Naive thymus-derived CD8-positive, alpha-beta T cell (primary cell): Measurements from ENCODE around the gene SMCR8. TPM values are rescaled to one million over a fixed set of nuclear protein-coding genes. Genes with fewer than 3 reads are reported as not detected.
A peak's percentile ranks its signal among the peaks of the same experiment; 100 is the strongest.

Experiments
- ATAC-seq, 2 donors: fragments of 150-1000 bp; cut with Tn5 transposase in 1 of 2; sonication (Bioruptor Pico), chemical (Tn5 transposase) in 1 of 2; 1 replicate in 1 of 2; 2 replicates in 1 of 2; pipeline ENCODE4 v1.10.0; 2021; ENCODE audit warnings: mild to moderate bottlenecking in 2 of 2, moderate library complexity in 2 of 2
- POLR2A ChIA-PET: fragments of 350-600 bp; sonication (Branson Sonifier 250); formaldehyde crosslinking; loops from one replicate; lab custom pipeline; 2021; ENCODE audit warnings: antibody characterized with exemption; lab: Charles Lee
- DNase-seq, 10 donors: peaks; one replicate each; pipeline versions ENCODE4 v3.0.0 to v3.0.0-alpha.2; 2020 to 2022
- H3K27ac Mint-ChIP-seq, 10 donors: one replicate each; pipeline ENCODE4 v1.8.0; 2020 to 2022; ENCODE audit warnings: mild to moderate bottlenecking in 10 of 10, mixed read lengths in 10 of 10, moderate library complexity in 4 of 10, inconsistent platforms in 1 of 10
- H3K27me3 Mint-ChIP-seq, 5 donors: one replicate each; pipeline ENCODE4 v1.8.0; 2021 to 2022; ENCODE audit warnings: mixed read lengths in 5 of 5
- H3K36me3 Mint-ChIP-seq, 3 donors: one replicate each; pipeline ENCODE4 v1.8.0; 2020 to 2022; ENCODE audit warnings: mixed read lengths in 3 of 3, mild to moderate bottlenecking in 2 of 3, inconsistent platforms in 1 of 3
- H3K4me1 Mint-ChIP-seq, 4 donors: one replicate each; pipeline ENCODE4 v1.8.0; 2021 to 2022; ENCODE audit warnings: mixed read lengths in 4 of 4
- H3K4me3 Mint-ChIP-seq, 10 donors: one replicate each; pipeline ENCODE4 v1.8.0; 2020 to 2022; ENCODE audit warnings: mild to moderate bottlenecking in 10 of 10, mixed read lengths in 10 of 10, moderate library complexity in 6 of 10, inconsistent platforms in 1 of 10
- H3K9me3 Mint-ChIP-seq, 9 donors: one replicate each; pipeline ENCODE4 v1.8.0; 2020 to 2022; ENCODE audit warnings: mixed read lengths in 9 of 9, mild to moderate bottlenecking in 3 of 9, inconsistent platforms in 1 of 9, moderate library complexity in 1 of 9
- polyA plus RNA-seq, 3 donors: library from polyadenylated mRNA; unstranded; fragments of 300-500 nt; fragmentation: Illumina TruSeq; gene quantifications; one replicate each; pipeline ENCODE4 v1.2.3, GENCODE V29; 2021
- total RNA-seq, 8 experiments: library from RNA in 2 of 8; stranded (reverse) in 2 of 8; gene quantifications; one replicate each; pipeline ENCODE4 v1.2.3 and lab custom pipeline; 2021 to 2026

Gene SMCR8, protein sequence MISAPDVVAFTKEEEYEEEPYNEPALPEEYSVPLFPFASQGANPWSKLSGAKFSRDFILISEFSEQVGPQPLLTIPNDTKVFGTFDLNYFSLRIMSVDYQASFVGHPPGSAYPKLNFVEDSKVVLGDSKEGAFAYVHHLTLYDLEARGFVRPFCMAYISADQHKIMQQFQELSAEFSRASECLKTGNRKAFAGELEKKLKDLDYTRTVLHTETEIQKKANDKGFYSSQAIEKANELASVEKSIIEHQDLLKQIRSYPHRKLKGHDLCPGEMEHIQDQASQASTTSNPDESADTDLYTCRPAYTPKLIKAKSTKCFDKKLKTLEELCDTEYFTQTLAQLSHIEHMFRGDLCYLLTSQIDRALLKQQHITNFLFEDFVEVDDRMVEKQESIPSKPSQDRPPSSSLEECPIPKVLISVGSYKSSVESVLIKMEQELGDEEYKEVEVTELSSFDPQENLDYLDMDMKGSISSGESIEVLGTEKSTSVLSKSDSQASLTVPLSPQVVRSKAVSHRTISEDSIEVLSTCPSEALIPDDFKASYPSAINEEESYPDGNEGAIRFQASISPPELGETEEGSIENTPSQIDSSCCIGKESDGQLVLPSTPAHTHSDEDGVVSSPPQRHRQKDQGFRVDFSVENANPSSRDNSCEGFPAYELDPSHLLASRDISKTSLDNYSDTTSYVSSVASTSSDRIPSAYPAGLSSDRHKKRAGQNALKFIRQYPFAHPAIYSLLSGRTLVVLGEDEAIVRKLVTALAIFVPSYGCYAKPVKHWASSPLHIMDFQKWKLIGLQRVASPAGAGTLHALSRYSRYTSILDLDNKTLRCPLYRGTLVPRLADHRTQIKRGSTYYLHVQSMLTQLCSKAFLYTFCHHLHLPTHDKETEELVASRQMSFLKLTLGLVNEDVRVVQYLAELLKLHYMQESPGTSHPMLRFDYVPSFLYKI
- 10 to 100 TPM; 49.4 to 51.7 TPM for total RNA-seq
- polyA plus RNA-seq = 1 to 10 TPM; 3.0 to 6.0 (median 5.3) TPM
- 117 to 230 (median 200) reads per million in 6 experiments for total RNA-seq (lab: John Stamatoyannopoulos, UW)

DNA sequence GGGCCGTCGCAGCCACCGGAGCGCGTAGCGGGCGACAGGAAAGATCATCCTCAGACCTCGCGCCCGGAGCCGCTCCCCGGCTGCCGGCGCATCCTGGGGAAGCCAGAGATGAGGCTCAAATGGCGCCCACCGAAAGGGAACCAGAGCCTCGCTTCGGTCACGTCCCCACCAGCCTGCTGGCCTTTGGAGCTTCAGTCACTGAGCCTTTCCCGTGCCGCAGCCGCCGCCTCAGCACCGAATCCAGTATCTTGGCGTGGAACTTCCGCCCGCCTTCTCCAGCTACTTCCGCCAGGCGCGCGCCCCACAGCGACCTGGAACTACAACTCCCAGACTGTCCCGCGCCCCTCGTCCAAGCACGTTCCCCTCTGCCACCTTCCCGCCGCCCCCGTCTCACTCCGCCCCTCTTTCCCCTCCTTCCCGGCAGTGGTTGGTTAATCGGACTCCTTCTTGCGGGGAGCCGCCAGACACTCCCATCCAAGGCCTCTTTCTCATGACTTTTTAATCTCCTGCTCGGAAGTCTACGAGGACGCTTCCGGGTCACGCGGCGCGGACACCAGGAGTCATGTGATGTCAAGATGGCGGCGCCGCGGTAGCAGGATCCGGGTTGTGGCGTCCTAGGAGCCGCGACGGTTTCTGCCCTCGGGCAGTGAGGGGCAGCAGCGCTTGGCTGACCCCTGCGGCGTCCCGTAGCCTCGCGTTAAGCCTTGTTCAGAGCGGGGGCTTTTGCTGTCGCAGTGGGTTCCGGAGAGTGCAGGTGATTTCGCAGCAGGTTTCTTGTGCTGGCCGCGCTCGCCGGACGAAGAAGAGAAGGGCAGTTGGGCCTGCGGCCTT, at the start of gene SMCR8, which contains the start of gene TOP3A:
TSS of gene SMCR8 (plus strand) at position 563 of the 831 bp plus-strand sequence. CDS start 497 bp downstream, outside the sequence.
TSS of gene TOP3A (minus strand) at position 264 of the 831 bp plus-strand sequence. CDS start at position 48, 216 bp downstream.
- peak; percentile 92 to 93 for ATAC-seq
- peaks cover 35 to 88% (median 82%) of the 10 kb centered on the region in 4 donors for H3K4me1 Mint-ChIP-seq
- peaks cover 0 to 2% (median 0%) of the 10 kb centered on the region in 9 donors for H3K9me3 Mint-ChIP-seq
- DNase-seq = peak; percentile 93 to 98 (median 98)
- POLR2A ChIA-PET = interaction anchor here (0.7 to 2.4 kb wide), 11 partner anchors 13 to 1272 kb away, joined by 3 to 20 read pairs (median 4); partner anchors contain the start of genes ALKBH5, DRC3, DRG2 and FLII
- peak within 1 kb of the TSS; percentile 91 to 99 (median 98) for H3K27ac Mint-ChIP-seq
- peaks cover 0 to 29% (median 17%) of the 10 kb centered on the region in 3 donors for H3K36me3 Mint-ChIP-seq
- peak within 1 kb of the TSS; percentile 81 to 99 (median 94) for H3K4me3 Mint-ChIP-seq
- H3K27me3 Mint-ChIP-seq = no peaks in the 10 kb centered on the region

DNA sequence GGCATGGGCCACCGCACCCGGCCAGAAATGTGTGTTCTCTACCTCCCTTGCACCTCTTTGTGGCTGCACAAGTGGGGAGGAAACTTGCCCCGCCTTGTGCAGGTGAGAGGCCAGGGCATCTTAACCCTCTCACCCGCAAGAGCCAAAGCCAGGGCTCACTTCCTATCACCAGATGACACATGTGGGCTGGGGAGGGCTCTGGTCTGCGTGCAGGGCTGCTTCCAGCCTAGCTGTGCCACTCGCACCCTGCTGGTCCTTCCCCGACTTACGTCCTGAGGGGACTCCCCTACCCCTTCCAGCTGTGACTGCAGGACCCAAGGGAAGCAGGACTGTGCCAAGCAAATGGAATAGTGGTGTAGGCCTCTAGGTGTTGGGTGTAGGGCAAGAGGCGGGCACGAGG, 47.7 kb upstream of the SMCR8 start:
- Mint-ChIP-seq H3K36me3 (peaks cover 0 to 16% (median 3%) of the 10 kb centered on the region in 3 donors), H3K9me3 (no peaks in the 10 kb centered on the region), H3K27me3 (no peaks in the 10 kb centered on the region), H3K27ac (no peak overlapping the region), H3K4me3 (no peak overlapping the region), H3K4me1 (peaks cover 2 to 10% (median 7%) of the 10 kb centered on the region in 4 donors)
- POLR2A ChIA-PET = interaction anchor here (1.0 kb wide), 1 partner anchor 8 kb away, joined by 3 read pairs; the partner anchor contains the start of gene FLII
- DNase-seq (no peak), ATAC-seq (no peak)

DNA sequence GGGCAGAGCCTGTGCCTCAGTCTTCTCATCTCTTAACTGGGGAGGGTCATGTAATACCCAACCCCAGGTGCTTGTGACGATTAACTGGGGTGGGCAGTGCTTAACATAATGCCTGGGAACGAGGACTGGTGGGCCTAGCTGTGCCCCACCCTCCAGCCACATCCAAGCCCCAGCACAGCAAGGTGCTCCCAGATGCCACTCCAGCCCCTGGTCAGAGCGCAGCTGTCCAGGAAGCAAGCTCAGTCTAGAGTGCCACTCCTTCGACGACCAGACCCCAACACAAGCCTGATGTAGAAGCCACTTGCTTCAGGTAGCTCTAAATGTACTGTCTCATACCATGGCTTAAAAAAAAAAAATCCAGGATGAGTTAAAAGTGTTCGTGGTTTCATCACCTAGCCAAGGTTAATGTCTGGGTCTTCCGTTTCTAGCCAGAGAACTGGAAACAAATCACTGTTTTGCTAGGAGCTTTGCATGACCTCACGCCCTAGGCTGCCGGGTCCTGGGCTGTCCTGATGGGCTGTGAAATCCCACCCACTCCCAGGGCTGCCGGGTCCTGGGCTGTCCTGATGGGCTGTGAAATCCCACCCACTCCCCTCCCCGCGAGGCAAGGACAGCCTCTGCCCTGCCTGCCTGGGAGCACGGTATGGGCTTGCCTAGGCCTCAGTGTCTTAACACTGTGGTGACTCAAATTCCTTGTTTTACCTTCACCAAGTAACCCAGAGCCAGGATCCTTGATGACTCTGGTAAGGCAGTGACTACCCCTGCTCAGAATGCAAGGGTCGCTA, 47.0 kb upstream of the SMCR8 start:
- Mint-ChIP-seq H3K36me3 (peaks cover 0 to 21% (median 3%) of the 10 kb centered on the region in 3 donors), H3K9me3 (no peaks in the 10 kb centered on the region), H3K27ac (no peak overlapping the region), H3K4me1 (peaks cover 0 to 6% (median 3%) of the 10 kb centered on the region in 4 donors), H3K4me3 (peak overlapping the region in 1 of 10 donors; percentile 22), H3K27me3 (no peaks in the 10 kb centered on the region)
- no peak for DNase-seq
- ATAC-seq = no peak
- POLR2A ChIA-PET = interaction anchor here (1.0 to 2.0 kb wide), 2 partner anchors 7 to 9 kb away, joined by 3 to 6 read pairs; partner anchors contain the start of genes FLII and MIEF2

DNA sequence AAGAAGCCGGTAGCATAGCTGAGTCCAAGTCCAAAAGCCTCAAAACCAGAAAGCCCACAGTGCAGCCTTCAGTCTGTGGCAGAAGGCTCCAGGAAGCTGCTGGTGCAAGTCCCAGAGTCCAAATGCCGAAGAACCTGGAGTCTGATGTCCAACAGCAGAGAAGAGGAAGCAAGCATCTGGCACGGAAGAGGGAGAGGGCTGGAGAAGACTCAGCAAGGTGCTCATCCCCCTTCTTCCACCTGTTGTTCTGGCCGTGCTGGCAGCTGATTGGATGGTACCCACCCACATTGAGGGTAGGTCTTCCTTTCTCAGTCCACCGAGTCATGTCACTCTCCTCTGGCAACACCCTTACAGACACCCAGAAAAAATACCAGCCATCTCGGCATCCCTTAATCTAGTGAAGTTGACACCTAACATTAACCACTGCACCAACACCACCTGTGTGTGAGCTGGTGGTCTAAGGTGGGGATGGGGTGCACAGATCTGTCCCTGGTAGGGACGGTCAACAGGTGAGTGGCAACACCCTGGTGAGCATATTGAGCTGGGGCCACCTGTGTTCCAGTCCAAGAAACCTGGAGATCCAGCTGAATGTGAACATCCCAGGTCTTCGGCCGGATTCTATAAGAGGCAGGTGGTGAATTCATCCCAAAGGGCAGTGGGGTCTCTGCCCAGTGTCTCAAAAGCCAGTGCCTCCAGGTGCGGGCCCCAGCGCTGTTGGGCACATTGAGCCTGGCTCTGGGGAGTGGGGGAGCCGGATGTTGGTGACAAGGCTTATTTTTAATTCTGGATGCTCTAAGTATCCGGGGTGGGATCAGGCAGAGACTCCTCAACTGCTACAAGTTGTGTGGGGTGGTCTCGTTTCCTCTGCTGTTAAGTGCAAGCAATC, 44.8 kb upstream of the SMCR8 start:
- Mint-ChIP-seq H3K27me3 (no peaks in the 10 kb centered on the region), H3K9me3 (no peaks in the 10 kb centered on the region), H3K27ac (peak overlapping the region in 5 of 10 donors; percentile 41 to 75 (median 65)), H3K4me1 (peaks cover 0 to 3% (median 0%) of the 10 kb centered on the region in 4 donors), H3K36me3 (peaks cover 0 to 18% (median 0%) of the 10 kb centered on the region in 3 donors), H3K4me3 (no peak overlapping the region)
- no peak for ATAC-seq
- no peak for DNase-seq
- POLR2A ChIA-PET = interaction anchor here (0.7 to 2.0 kb wide), 4 partner anchors 9 to 14 kb away, joined by 3 to 6 read pairs (median 4); partner anchors contain the start of gene MIEF2

DNA sequence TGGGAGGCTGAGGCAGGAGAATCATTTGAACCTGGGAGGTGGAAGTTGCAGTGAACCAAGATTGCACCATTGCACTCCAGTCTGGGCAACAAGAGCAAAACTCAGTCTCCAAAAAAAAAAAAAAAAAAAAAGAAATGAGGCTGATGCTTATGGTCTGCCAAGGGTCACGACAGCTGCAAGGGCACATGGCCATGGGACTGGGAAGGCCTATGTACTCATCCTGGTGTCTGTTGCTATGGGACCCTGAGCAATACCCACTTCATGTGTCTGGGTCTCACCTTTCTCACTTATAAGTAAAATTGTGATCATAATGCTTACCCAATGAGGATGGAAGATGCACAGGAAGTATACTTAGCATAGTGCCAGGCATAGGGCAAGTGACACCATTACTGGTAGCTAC, 38.0 kb upstream of the SMCR8 start:
- ATAC-seq (no peak), DNase-seq (no peak)
- Mint-ChIP-seq H3K27me3 (no peaks in the 10 kb centered on the region), H3K36me3 (peaks cover 0 to 62% (median 0%) of the 10 kb centered on the region in 3 donors), H3K4me3 (no peak overlapping the region), H3K4me1 (peaks cover 0 to 2% (median 0%) of the 10 kb centered on the region in 4 donors), H3K27ac (peak overlapping the region in 1 of 10 donors; percentile 18), H3K9me3 (no peaks in the 10 kb centered on the region)
- POLR2A ChIA-PET = interaction anchor here (0.6 to 0.7 kb wide), 2 partner anchors 17 to 1607 kb away, joined by 4 to 9 read pairs; no protein-coding TSS in a partner anchor

DNA sequence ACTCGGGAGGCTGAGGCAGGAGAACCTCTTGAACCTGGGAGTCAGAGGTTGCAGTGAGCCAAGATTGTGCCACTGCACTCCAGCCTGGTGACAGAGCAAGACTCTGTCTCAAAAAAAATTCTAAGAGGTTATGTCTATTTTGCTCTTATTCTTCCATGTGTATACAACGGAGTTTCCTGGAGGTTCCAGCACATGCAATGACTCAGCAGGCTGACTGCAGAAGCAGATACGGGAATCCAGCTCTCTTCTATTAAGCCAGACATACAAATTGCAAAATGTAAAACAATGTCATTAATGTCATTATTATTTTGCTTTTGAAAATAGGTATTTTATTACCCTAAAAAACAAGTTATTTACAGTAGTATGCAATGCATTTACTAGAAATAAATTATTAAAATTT, 36.2 kb upstream of the SMCR8 start:
- ATAC-seq (no peak), DNase-seq (no peak)
- no peaks in the 10 kb centered on the region for H3K27me3 Mint-ChIP-seq
- no peak overlapping the region for H3K27ac Mint-ChIP-seq
- peaks cover 0 to 70% (median 6%) of the 10 kb centered on the region in 3 donors for H3K36me3 Mint-ChIP-seq
- H3K4me3 Mint-ChIP-seq = no peak overlapping the region
- POLR2A ChIA-PET = no interaction called here
- no peaks in the 10 kb centered on the region for H3K9me3 Mint-ChIP-seq
- no peaks in the 10 kb centered on the region for H3K4me1 Mint-ChIP-seq

DNA sequence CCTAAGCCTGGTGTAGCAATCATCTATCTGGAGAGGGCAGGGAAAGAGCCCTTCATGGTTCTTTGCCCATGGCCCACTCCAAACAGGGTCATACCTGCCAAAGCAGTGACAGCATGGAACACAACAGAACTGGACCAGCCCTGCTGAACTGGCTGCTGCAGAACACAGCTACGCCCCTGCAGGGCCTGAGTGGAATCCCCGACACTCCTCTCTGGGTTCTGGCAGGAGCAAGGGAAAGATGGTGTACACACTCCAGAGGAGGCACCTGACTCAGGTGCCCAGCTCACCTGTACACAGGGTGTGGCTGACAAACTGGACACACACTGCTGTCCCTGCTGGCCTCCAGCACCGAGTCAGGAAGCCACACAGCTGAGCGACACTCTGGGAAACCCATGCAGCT, 34.8 kb upstream of the SMCR8 start:
- H3K9me3 Mint-ChIP-seq = no peaks in the 10 kb centered on the region
- peaks cover 0 to 78% (median 10%) of the 10 kb centered on the region in 3 donors for H3K36me3 Mint-ChIP-seq
- no peak overlapping the region for H3K4me3 Mint-ChIP-seq
- H3K27ac Mint-ChIP-seq = no peak overlapping the region
- DNase-seq (no peak), ATAC-seq (no peak)
- no peaks in the 10 kb centered on the region for H3K27me3 Mint-ChIP-seq
- POLR2A ChIA-PET = no interaction called here
- H3K4me1 Mint-ChIP-seq = no peaks in the 10 kb centered on the region

DNA sequence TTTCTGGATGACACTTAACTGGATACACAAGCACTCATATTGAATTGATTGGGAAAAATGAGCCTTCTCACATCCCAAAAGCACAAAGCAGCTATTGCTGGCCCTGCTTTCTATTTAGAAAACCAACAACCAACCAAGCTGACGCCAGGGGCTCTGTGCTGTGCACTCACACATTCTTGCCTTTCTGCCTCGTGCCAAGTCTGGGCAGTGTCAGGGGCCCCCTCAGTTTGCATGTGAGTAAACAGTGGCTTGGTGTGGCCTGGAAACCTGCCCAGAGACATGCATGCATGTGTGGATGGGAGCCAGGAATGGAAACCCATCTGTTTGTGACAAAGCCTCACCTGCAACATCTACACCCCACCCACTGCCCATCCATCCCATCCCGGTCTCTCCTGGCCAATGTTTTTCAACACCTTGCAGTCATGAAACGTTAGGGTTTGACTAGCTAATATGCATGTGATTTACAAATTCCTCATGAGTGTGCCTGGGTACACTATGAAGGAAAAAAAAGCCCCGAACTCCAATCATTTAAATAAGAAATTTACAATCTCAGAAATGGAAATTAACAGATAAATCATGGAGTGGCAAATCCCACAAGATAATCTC, 34.2 kb upstream of the SMCR8 start:
- no peaks in the 10 kb centered on the region for H3K9me3 Mint-ChIP-seq
- H3K27me3 Mint-ChIP-seq = no peaks in the 10 kb centered on the region
- peaks cover 0 to 2% (median 0%) of the 10 kb centered on the region in 4 donors for H3K4me1 Mint-ChIP-seq
- H3K4me3 Mint-ChIP-seq = no peak overlapping the region
- ATAC-seq = no peak
- no peak overlapping the region for H3K27ac Mint-ChIP-seq
- POLR2A ChIA-PET = no interaction called here
- peaks cover 0 to 85% (median 10%) of the 10 kb centered on the region in 3 donors for H3K36me3 Mint-ChIP-seq
- DNase-seq = no peak

DNA sequence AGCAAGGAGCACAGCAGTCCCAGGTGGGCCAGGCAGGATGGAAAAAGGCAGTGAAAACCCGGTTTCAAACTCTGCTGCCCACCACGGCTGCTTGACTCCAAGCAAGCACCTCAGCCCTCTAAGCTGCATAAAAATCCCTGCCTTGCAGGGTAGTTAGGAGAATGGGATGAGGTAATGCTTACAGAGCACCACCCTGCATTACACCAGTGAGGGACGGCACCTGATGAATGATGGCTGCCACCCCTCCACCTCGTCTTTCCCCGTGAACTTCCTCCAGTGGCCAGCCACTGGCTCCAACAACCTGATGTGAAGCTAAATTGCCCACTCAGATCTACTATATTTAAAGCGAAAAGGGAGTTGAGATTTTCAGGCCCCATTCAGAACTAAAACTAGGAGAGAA, 33.3 kb upstream of the SMCR8 start:
- Mint-ChIP-seq H3K27me3 (no peaks in the 10 kb centered on the region), H3K36me3 (peaks cover 0 to 89% (median 14%) of the 10 kb centered on the region in 3 donors), H3K27ac (peak overlapping the region in 3 of 10 donors; percentile 25 to 69 (median 44)), H3K4me1 (peaks cover 0 to 2% (median 0%) of the 10 kb centered on the region in 4 donors), H3K9me3 (no peaks in the 10 kb centered on the region), H3K4me3 (no peak overlapping the region)
- ATAC-seq (no peak), DNase-seq (no peak)
- POLR2A ChIA-PET = no interaction called here

DNA sequence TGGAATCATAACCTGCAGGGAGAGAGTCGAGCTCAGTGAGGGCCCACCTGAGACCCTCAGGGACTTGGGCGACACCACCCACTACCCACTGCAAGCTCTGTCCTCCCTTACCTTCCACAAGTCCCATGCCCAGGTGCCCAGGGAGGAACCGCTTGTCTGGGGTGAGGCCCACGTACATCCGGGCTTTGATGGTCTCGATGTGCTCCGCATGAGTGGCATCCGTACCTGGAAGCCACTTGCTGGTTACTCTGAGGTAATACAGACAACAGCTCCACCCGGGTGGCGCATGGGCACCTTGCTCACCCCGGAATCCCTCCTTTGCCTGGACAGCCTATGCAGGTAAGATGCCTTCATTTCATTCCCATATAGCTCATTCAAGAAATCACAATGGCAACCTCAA, 29.8 kb upstream of the SMCR8 start:
- DNase-seq (no peak), ATAC-seq (no peak)
- no peaks in the 10 kb centered on the region for H3K9me3 Mint-ChIP-seq
- peak overlapping the region in 1 of 10 donors; percentile 68 for H3K27ac Mint-ChIP-seq
- H3K27me3 Mint-ChIP-seq = no peaks in the 10 kb centered on the region
- peaks cover 0 to 93% (median 28%) of the 10 kb centered on the region in 3 donors for H3K36me3 Mint-ChIP-seq
- H3K4me3 Mint-ChIP-seq = no peak overlapping the region
- POLR2A ChIA-PET = no interaction called here
- peaks cover 0 to 4% (median 0%) of the 10 kb centered on the region in 4 donors for H3K4me1 Mint-ChIP-seq
